Raji (cell line): ENCODE data around the gene DDX25.

ENCODE experiments used
- POLR2A ChIP-seq: IDR thresholded peaks from 2 replicates; pipeline ENCODE4 v1.6.1; 2011; ENCODE audit warnings: low read depth, low read length, control low read depth; ENCODE audit not compliant: insufficient read depth

DDX25 gene

GRCh38 chr11:125976156-125976555, 71.8 kb downstream of the DDX25 start:
- TF ChIP-seq POLR2A = no peak

GRCh38 chr11:125977333-125977732, 73.0 kb downstream of the DDX25 start:
- no peak for TF ChIP-seq POLR2A

- no peak for TF ChIP-seq POLR2A
These were observed 73.9 kb downstream of the DDX25 start for GRCh38 chr11:125978181-125978716.
